IPS-18a (cell line): Measurements from ENCODE around the gene GABBR2.

Experiments
- H3K27ac ChIP-seq: one replicate; pipeline ENCODE4 v1.5.1; 2013; ENCODE audit warnings: low read length
- H3K27me3 ChIP-seq: one replicate; pipeline ENCODE4 v1.6.1; 2013; ENCODE audit warnings: mild to moderate bottlenecking, low read length; ENCODE audit not compliant: control insufficient read depth, insufficient read depth
- H3K36me3 ChIP-seq: one replicate; pipeline ENCODE4 v1.6.1; 2013; ENCODE audit warnings: low read depth, low read length; ENCODE audit not compliant: control insufficient read depth
- H3K4me1 ChIP-seq: one replicate; pipeline ENCODE4 v1.6.1; 2013; ENCODE audit warnings: low read depth, low read length; ENCODE audit not compliant: control insufficient read depth
- H3K4me3 ChIP-seq: one replicate; pipeline ENCODE4 v1.5.1; 2013; ENCODE audit warnings: low read length
- H3K9ac ChIP-seq: one replicate; pipeline ENCODE4 v1.6.1; 2013; ENCODE audit warnings: mild to moderate bottlenecking, low read length, moderate library complexity
- H3K9me3 ChIP-seq: one replicate; pipeline ENCODE4 v1.6.1; 2013; ENCODE audit warnings: low read depth, low read length; ENCODE audit not compliant: control insufficient read depth

GABBR2 gene

GRCh38 chr9:98396656-98397055, 312.1 kb downstream of the GABBR2 start:
- no peaks in the 10 kb centered on the region for H3K9me3 ChIP-seq
- H3K4me3 ChIP-seq, result no peak overlapping the region
- no peak overlapping the region for H3K9ac ChIP-seq
- H3K4me1 ChIP-seq, result peaks cover 7% of the 10 kb centered on the region
- no peak overlapping the region for H3K27ac ChIP-seq
- H3K36me3 ChIP-seq, result no peaks in the 10 kb centered on the region
- no peaks in the 10 kb centered on the region for H3K27me3 ChIP-seq

DNA sequence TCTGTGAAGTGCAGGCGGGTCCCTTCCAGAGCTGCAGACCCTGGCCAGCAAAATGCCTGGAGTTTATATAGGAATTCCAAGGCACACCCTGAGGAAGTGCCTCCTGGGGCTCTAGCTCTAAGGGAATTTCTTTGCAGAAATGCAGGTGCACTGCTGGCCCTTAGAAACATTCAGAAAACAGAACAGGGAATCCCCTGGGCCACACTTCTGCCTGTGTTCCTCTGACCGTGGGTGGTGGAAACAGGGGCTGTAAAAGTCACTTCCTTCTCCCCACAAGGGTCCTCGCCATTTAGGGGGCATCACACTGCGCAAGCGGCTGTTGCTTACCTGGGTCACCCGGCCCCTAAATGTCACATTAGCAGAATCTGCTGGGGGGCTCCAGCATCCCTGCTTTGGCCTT, 312.5 kb downstream of the GABBR2 start:
- no peaks in the 10 kb centered on the region for H3K36me3 ChIP-seq
- no peak overlapping the region for H3K27ac ChIP-seq
- no peak overlapping the region for H3K9ac ChIP-seq
- peaks cover 7% of the 10 kb centered on the region for H3K4me1 ChIP-seq
- H3K27me3 ChIP-seq, result no peaks in the 10 kb centered on the region
- H3K9me3 ChIP-seq, result no peaks in the 10 kb centered on the region
- no peak overlapping the region for H3K4me3 ChIP-seq

DNA sequence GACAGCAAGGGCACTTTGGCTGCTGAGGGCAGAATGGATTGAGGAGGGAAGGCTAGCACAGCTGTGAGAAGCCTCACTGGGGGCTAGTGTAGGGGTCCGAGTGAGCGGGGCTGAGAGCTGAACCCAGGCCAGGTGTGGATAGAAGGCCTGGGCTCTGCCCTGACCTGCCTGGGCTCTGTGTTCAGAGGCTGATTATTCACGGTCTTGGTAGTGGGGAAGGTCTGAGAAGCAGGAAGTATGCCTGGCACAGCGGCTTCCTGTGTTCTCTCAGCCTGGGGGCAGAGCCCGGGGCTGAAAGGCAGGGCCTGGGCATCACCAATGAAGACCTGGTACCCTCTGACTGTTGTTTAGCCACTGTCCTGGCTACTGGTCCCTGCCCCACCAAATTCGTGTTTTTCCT, 316.9 kb downstream of the GABBR2 start:
- Histone ChIP-seq H3K4me3 (no peak overlapping the region), H3K27ac (no peak overlapping the region), H3K9me3 (no peaks in the 10 kb centered on the region), H3K4me1 (peaks cover 11% of the 10 kb centered on the region), H3K27me3 (no peaks in the 10 kb centered on the region), H3K36me3 (no peaks in the 10 kb centered on the region), H3K9ac (no peak overlapping the region)

DNA sequence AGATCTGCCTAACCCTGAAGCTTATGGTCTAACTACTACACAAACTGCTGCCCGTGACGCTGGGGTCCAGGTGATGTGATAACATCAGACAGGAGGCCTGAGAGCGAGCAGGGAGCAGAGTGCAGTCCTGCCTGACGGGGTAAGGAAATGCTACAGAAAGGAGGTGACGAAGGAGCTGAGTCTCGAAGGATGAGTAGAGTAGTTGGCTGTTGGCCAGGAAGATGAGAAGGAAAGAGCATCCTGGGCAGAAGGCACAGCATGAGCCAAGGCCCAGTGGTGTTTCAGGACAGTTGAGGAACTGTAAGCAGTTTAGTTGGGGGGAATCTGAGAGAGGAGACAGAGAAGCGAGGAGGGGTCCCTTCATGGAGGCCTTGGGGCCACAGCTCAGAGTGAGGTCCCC, 317.3 kb downstream of the GABBR2 start:
- Histone ChIP-seq H3K9ac (no peak overlapping the region), H3K27me3 (no peaks in the 10 kb centered on the region), H3K36me3 (no peaks in the 10 kb centered on the region), H3K4me3 (no peak overlapping the region), H3K9me3 (no peaks in the 10 kb centered on the region), H3K4me1 (peaks cover 9% of the 10 kb centered on the region), H3K27ac (no peak overlapping the region)

DNA sequence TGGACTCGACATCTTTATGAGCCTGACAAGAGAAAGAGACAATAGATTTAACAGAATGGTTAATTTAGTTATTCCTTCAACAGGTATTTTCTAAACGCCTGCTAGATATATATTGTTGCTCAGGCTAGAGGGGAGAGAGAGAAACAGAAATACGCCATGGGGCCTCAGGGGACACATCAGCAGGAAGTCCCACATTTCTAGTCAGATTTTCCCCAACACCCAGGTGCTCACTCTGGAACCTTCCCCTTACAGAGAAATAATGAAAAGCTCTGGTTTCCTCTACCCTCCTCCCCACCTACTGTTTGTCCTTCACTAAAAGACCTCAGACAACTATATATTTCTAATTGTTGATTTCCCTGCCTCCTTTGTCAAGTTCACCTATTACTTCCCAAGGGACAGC, 323.0 kb downstream of the GABBR2 start:
- H3K36me3 ChIP-seq, result no peaks in the 10 kb centered on the region
- H3K4me1 ChIP-seq, result peaks cover 6% of the 10 kb centered on the region
- no peaks in the 10 kb centered on the region for H3K27me3 ChIP-seq
- H3K4me3 ChIP-seq, result no peak overlapping the region
- no peaks in the 10 kb centered on the region for H3K9me3 ChIP-seq
- no peak overlapping the region for H3K27ac ChIP-seq
- no peak overlapping the region for H3K9ac ChIP-seq

DNA sequence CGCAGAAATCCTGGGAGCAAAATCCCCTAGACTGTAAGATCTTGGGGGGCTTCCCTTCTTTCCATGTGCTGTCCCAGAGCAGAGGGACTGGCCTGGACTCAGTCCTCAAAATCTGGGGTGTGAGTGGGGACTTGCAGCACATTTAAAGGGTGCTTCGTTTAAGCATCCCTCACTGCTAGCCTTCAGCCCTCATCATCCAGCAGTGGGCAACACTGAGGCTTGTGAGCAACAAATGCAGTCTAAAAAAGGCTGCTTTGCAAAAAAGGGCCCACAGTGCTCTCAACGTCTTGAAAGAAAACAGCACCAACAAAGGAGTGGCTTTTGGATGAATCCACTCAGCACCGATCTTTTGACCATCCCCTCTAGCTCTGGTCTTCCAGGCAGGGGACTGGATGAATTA, 325.0 kb downstream of the GABBR2 start:
- Histone ChIP-seq H3K9ac (no peak overlapping the region), H3K27me3 (no peaks in the 10 kb centered on the region), H3K36me3 (no peaks in the 10 kb centered on the region), H3K27ac (no peak overlapping the region), H3K4me1 (peaks cover 14% of the 10 kb centered on the region), H3K4me3 (no peak overlapping the region), H3K9me3 (no peaks in the 10 kb centered on the region)

DNA sequence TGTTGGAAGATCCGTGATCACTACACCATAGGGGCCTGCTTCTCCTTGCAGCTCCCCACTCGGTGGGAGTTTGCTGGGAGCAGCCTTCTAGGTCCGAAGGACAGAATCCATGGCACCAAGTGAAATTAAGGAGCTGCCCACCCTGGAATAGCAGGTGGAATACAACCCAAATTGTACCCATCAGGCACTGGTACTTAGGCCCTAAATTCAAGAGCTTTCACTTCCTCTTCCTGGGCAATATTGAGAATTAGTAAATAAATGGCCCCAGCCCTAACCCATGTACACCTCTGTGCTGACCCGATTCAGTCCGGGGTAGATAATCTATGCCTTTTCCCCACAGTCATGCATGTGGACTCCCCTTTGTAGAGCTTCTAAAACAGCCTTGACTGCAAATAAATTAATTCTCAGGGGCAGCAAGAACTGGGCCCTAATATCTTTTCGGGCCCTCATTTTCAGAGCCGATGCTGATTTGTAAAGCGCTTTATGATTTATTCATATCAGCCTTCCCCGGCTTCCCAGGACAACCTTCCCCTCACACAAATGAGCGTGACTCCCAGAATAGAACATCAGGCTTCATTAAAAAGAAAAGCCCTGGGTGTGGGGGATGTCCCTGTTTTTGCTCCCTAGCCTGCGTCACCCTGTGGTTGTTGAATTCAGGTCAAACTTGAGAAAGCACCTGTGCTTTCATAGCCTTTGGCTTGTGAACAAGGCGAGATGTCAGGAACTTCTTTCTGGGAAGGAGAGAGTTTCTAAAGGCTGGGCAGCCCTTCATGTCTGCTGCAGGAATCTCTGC, 327.2 kb downstream of the GABBR2 start:
- Histone ChIP-seq H3K9ac (no peak overlapping the region), H3K9me3 (no peaks in the 10 kb centered on the region), H3K4me3 (no peak overlapping the region), H3K27ac (no peak overlapping the region), H3K4me1 (peaks cover 7% of the 10 kb centered on the region), H3K36me3 (no peaks in the 10 kb centered on the region), H3K27me3 (no peaks in the 10 kb centered on the region)

- no peak overlapping the region for H3K9ac ChIP-seq
- no peak overlapping the region for H3K27ac ChIP-seq
- H3K36me3 ChIP-seq, result no peaks in the 10 kb centered on the region
- no peaks in the 10 kb centered on the region for H3K27me3 ChIP-seq
- no peak overlapping the region for H3K4me3 ChIP-seq
- no peaks in the 10 kb centered on the region for H3K9me3 ChIP-seq
- peaks cover 7% of the 10 kb centered on the region for H3K4me1 ChIP-seq
Measured at GRCh38 chr9:98380065-98380681, 328.6 kb downstream of the GABBR2 start.

DNA sequence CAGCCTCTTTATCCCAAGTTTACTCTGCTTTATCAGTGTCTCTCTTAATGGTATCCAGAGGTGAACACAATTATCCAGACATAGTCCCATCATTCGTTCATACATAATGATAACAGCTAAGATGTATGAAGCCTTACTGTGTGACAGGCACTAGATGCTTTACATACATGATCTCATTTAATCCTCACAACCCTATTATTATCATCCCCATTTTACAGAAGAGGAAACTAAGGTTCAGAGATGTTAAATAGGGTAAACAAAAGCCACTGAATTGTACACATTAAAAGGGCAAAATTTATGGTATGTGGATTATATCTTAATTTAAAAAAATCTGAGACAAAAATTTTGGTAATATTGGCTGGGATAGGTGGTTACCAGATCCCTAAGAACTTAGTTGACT, 329.2 kb downstream of the GABBR2 start:
- H3K27ac ChIP-seq, result no peak overlapping the region
- no peaks in the 10 kb centered on the region for H3K9me3 ChIP-seq
- no peaks in the 10 kb centered on the region for H3K36me3 ChIP-seq
- H3K4me1 ChIP-seq, result peaks cover 7% of the 10 kb centered on the region
- no peaks in the 10 kb centered on the region for H3K27me3 ChIP-seq
- no peak overlapping the region for H3K9ac ChIP-seq
- no peak overlapping the region for H3K4me3 ChIP-seq

GRCh38 chr9:98378794-98379193, 329.9 kb downstream of the GABBR2 start:
- Histone ChIP-seq H3K4me3 (no peak overlapping the region), H3K4me1 (peaks cover 7% of the 10 kb centered on the region), H3K9me3 (no peaks in the 10 kb centered on the region), H3K27ac (no peak overlapping the region), H3K36me3 (no peaks in the 10 kb centered on the region), H3K9ac (no peak overlapping the region), H3K27me3 (no peaks in the 10 kb centered on the region)

GRCh38 chr9:98378206-98378780, 330.4 kb downstream of the GABBR2 start:
- H3K9me3 ChIP-seq, result no peaks in the 10 kb centered on the region

More at GRCh38 chr9:98378206-98378780, 330.4 kb downstream of the GABBR2 start:
- no peak overlapping the region for H3K4me3 ChIP-seq
- no peak overlapping the region for H3K27ac ChIP-seq
- H3K36me3 ChIP-seq, result no peaks in the 10 kb centered on the region
- H3K27me3 ChIP-seq, result no peaks in the 10 kb centered on the region
- H3K4me1 ChIP-seq, result peaks cover 7% of the 10 kb centered on the region
- H3K9ac ChIP-seq, result no peak overlapping the region
